ENCODE results near the gene MPDU1. TPM values are rescaled to one million over a fixed set of nuclear protein-coding genes. Genes with fewer than 3 reads are reported as not detected.

The MPDU1 gene
- total and polyA plus RNA-seq, 12 donors, result 20.1 to 64.9 (median 26.5) TPM

- ATAC-seq (peak in 2 of 8 donors; percentile 29 to 36), DNase-seq (peak in 1 of 2 donors; percentile 17)
- intact Hi-C loops (cut with DNase I), result loop anchor here in 7 of 10 donors (2.0 to 10.0 kb wide), 3 partner anchors 55 to 62 kb away; partner anchors contain the start of genes WRAP53 (in 6 of the 7) and TP53 (in 5 of the 7)
- H3K27me3 ChIP-seq, result no peaks in the 10 kb centered on the region
- 52 to 56% methylated on average over 6 of the region's 6 CpGs for WGBS, 2 donors
- peak; percentile 11 to 56 (median 48) for TF ChIP-seq CTCF (IDR thresholded peaks at IDR 0.05)
- H3K4me3 ChIP-seq, result no peak overlapping the region
- no peaks in the 10 kb centered on the region for H3K36me3 ChIP-seq
- no peak overlapping the region for H3K27ac ChIP-seq
- peaks cover 3 to 25% (median 6%) of the 10 kb centered on the region in 9 donors for H3K4me1 ChIP-seq
- H3K9me3 ChIP-seq, result no peaks in the 10 kb centered on the region
Observed at GRCh38 chr17:7632492-7632894, 48.8 kb downstream of the MPDU1 start.

- no peak for DNase-seq
- no peaks in the 10 kb centered on the region for H3K36me3 ChIP-seq
- intact Hi-C loops (cut with DNase I), result loop anchor here in 7 of 10 donors (2.0 to 10.0 kb wide), 3 partner anchors 54 to 62 kb away; partner anchors contain the start of genes WRAP53 (in 6 of the 7) and TP53 (in 5 of the 7)
- no peaks in the 10 kb centered on the region for H3K9me3 ChIP-seq
- no peaks in the 10 kb centered on the region for H3K27me3 ChIP-seq
- 87 to 90% methylated on average over 2 of the region's 2 CpGs for WGBS, 2 donors
- ATAC-seq, result no peak
- H3K4me1 ChIP-seq, result peaks cover 2 to 22% (median 3%) of the 10 kb centered on the region in 9 donors
- no peak overlapping the region for H3K4me3 ChIP-seq
- H3K27ac ChIP-seq, result no peak overlapping the region
- TF ChIP-seq CTCF (IDR thresholded peaks at IDR 0.05), result no peak
Observed at GRCh38 chr17:7633093-7633492, 49.4 kb downstream of the MPDU1 start.

GRCh38 chr17:7634384-7634783 is 50.7 kb downstream of the MPDU1 start:
- Histone ChIP-seq H3K4me3 (no peak overlapping the region), H3K4me1 (peaks cover 0 to 18% (median 0%) of the 10 kb centered on the region in 9 donors), H3K27ac (no peak overlapping the region), H3K36me3 (no peaks in the 10 kb centered on the region), H3K27me3 (no peaks in the 10 kb centered on the region), H3K9me3 (no peaks in the 10 kb centered on the region)
- ATAC-seq, result peak in 6 of 8 donors; percentile 47 to 78 (median 53)
- DNase-seq, result peak; percentile 62 to 66
- peak in 8 of 9 donors; percentile 16 to 67 (median 55) for TF ChIP-seq CTCF (IDR thresholded peaks at IDR 0.05)
- intact Hi-C loops (cut with DNase I), result loop anchor here in 7 of 10 donors (1.0 to 10.0 kb wide), 3 partner anchors 53 to 60 kb away; partner anchors contain the start of genes WRAP53 (in 6 of the 7) and TP53 (in 5 of the 7)
- 17 to 22% methylated on average over 5 of the region's 5 CpGs for WGBS, 2 donors

- WGBS, 2 donors, result 53 to 63% methylated on average over 5 of the region's 5 CpGs
- no peak for TF ChIP-seq CTCF (IDR thresholded peaks at IDR 0.05)
- Histone ChIP-seq H3K36me3 (no peaks in the 10 kb centered on the region), H3K9me3 (no peaks in the 10 kb centered on the region), H3K4me3 (no peak overlapping the region), H3K27me3 (no peaks in the 10 kb centered on the region), H3K27ac (no peak overlapping the region), H3K4me1 (peaks cover 0 to 16% (median 0%) of the 10 kb centered on the region in 9 donors)
- intact Hi-C loops (cut with DNase I), result loop anchor here in 1 of 10 donors (10.0 kb wide), 1 partner anchor 59 kb away; no protein-coding TSS in a partner anchor
- DNase-seq, result no peak
- no peak for ATAC-seq
Observed at GRCh38 chr17:7636163-7636562, 52.5 kb downstream of the MPDU1 start.

Other genes starting within 250 kb of the MPDU1 start
- 10 to 100 TPM in 7 of 10 donors, 1 to 10 TPM in 3; 7.4 to 23.4 (median 16.7) TPM for gene ACAP1, start 247.3 kb upstream of the MPDU1 start, total RNA-seq
- gene ACAP1, start 247.3 kb upstream of the MPDU1 start, polyA plus RNA-seq, result 1 to 10 TPM; 2.4 to 9.7 TPM
- 1 to 10 TPM; 4.3 to 8.5 (median 5.3) TPM for gene KCTD11, start 231.7 kb upstream of the MPDU1 start, total RNA-seq
- 1 to 10 TPM; 4.5 to 6.6 TPM for gene KCTD11, start 231.7 kb upstream of the MPDU1 start, polyA plus RNA-seq
- under 1 TPM in 1 of 10 donors, not detected in 9; 0.39 TPM for gene TMEM95, start 228.7 kb upstream of the MPDU1 start, total RNA-seq
- not detected for gene TMEM95, start 228.7 kb upstream of the MPDU1 start, polyA plus RNA-seq
- 1 to 10 TPM; 1.1 to 4.4 (median 2.1) TPM for gene TNK1, start 202.8 kb upstream of the MPDU1 start, total RNA-seq
- gene TNK1, start 202.8 kb upstream of the MPDU1 start, polyA plus RNA-seq, result 1 to 10 TPM; 1.9 to 3.5 TPM
- 10 to 100 TPM; 14.4 to 28.7 (median 17.1) TPM for gene PLSCR3, start 189.3 kb upstream of the MPDU1 start, total RNA-seq
- gene PLSCR3, start 189.3 kb upstream of the MPDU1 start, polyA plus RNA-seq, result 10 to 100 TPM; 23.3 to 32.9 TPM
- 10 to 100 TPM; 61.8 to 83.2 (median 74.2) TPM for gene TMEM256, start 179.8 kb upstream of the MPDU1 start, total RNA-seq
- gene TMEM256, start 179.8 kb upstream of the MPDU1 start, polyA plus RNA-seq, result 100 to 1,000 TPM in 1 of 2 donors, 10 to 100 TPM in 1; 89.1 to 169 TPM
- 10 to 100 TPM in 2 of 10 donors, 1 to 10 TPM in 8; 3.6 to 15.8 (median 6.4) TPM for gene NLGN2, start 176.0 kb upstream of the MPDU1 start, total RNA-seq
- gene NLGN2, start 176.0 kb upstream of the MPDU1 start, polyA plus RNA-seq, result 1 to 10 TPM; 7.3 to 7.6 TPM
- gene SPEM1, start 163.5 kb upstream of the MPDU1 start, total RNA-seq, result not detected
- gene SPEM1, start 163.5 kb upstream of the MPDU1 start, polyA plus RNA-seq, result not detected
- not detected for gene SPEM2, start 158.2 kb upstream of the MPDU1 start, total RNA-seq
- not detected for gene SPEM2, start 158.2 kb upstream of the MPDU1 start, polyA plus RNA-seq
- not detected for gene SPEM3, start 155.0 kb upstream of the MPDU1 start, total RNA-seq
- not detected for gene SPEM3, start 155.0 kb upstream of the MPDU1 start, polyA plus RNA-seq
- 1 to 10 TPM; 1.2 to 3.5 (median 2.2) TPM for gene TMEM102, start 148.4 kb upstream of the MPDU1 start, total RNA-seq
- gene TMEM102, start 148.4 kb upstream of the MPDU1 start, polyA plus RNA-seq, result 1 to 10 TPM; 2.0 to 4.2 TPM
- gene FGF11, start 144.3 kb upstream of the MPDU1 start, total RNA-seq, result 10 to 100 TPM in 2 of 10 donors, 1 to 10 TPM in 8; 4.6 to 15.9 (median 8.1) TPM
- gene FGF11, start 144.3 kb upstream of the MPDU1 start, polyA plus RNA-seq, result 1 to 10 TPM; 2.0 to 7.2 TPM
- 10 to 100 TPM in 6 of 10 donors, 1 to 10 TPM in 4; 5.4 to 13.1 (median 10.3) TPM for gene CHRNB1, start 138.8 kb upstream of the MPDU1 start, total RNA-seq
- gene CHRNB1, start 138.8 kb upstream of the MPDU1 start, polyA plus RNA-seq, result 10 to 100 TPM; 10.2 to 25.4 TPM
- 10 to 100 TPM; 58.9 to 80.1 (median 69.4) TPM for gene ZBTB4, start 104.2 kb upstream of the MPDU1 start, total RNA-seq
- 10 to 100 TPM; 17.8 to 34.2 TPM for gene ZBTB4, start 104.2 kb upstream of the MPDU1 start, polyA plus RNA-seq
- not detected for gene SLC35G6, start 102.4 kb upstream of the MPDU1 start, total RNA-seq
- not detected for gene SLC35G6, start 102.4 kb upstream of the MPDU1 start, polyA plus RNA-seq
- 10 to 100 TPM; 40.5 to 61.7 (median 48.8) TPM for gene POLR2A, start 99.5 kb upstream of the MPDU1 start, total RNA-seq
- gene POLR2A, start 99.5 kb upstream of the MPDU1 start, polyA plus RNA-seq, result 10 to 100 TPM in 1 of 2 donors, 1 to 10 TPM in 1; 8.4 to 24.7 TPM
- 10 to 100 TPM; 21.7 to 44.3 (median 26.9) TPM for gene TNFSF12, start 34.8 kb upstream of the MPDU1 start, total RNA-seq
- 10 to 100 TPM; 20.6 to 51.0 TPM for gene TNFSF12, start 34.8 kb upstream of the MPDU1 start, polyA plus RNA-seq
- gene TNFSF13, start 25.1 kb upstream of the MPDU1 start, total RNA-seq, result 10 to 100 TPM in 2 of 10 donors, 1 to 10 TPM in 8; 4.1 to 25.0 (median 6.9) TPM
- 1 to 10 TPM; 7.5 to 8.0 TPM for gene TNFSF13, start 25.1 kb upstream of the MPDU1 start, polyA plus RNA-seq
- gene SENP3, start 21.9 kb upstream of the MPDU1 start, total RNA-seq, result 10 to 100 TPM; 22.4 to 34.3 (median 27.1) TPM
- gene SENP3, start 21.9 kb upstream of the MPDU1 start, polyA plus RNA-seq, result 10 to 100 TPM; 33.1 to 46.6 TPM
- 100 to 1,000 TPM in 1 of 10 donors, 10 to 100 TPM in 4, 1 to 10 TPM in 5; 4.7 to 128 (median 13.0) TPM for gene CD68, start 4.2 kb upstream of the MPDU1 start, total RNA-seq
- 10 to 100 TPM; 15.7 to 40.0 TPM for gene CD68, start 4.2 kb upstream of the MPDU1 start, polyA plus RNA-seq
- gene SOX15, start 6.2 kb downstream of the MPDU1 start, total RNA-seq, result 1 to 10 TPM in 6 of 10 donors, under 1 TPM in 4; 0.23 to 1.7 (median 1.2) TPM
- 1 to 10 TPM in 1 of 2 donors, under 1 TPM in 1; 0.78 to 2.6 TPM for gene SOX15, start 6.2 kb downstream of the MPDU1 start, polyA plus RNA-seq
- gene FXR2, start 31.0 kb downstream of the MPDU1 start, total RNA-seq, result 100 to 1,000 TPM in 3 of 10 donors, 10 to 100 TPM in 7; 81.7 to 104 (median 90.5) TPM
- 100 to 1,000 TPM in 1 of 2 donors, 10 to 100 TPM in 1; 52.2 to 111 TPM for gene FXR2, start 31.0 kb downstream of the MPDU1 start, polyA plus RNA-seq
- gene SAT2, start 44.0 kb downstream of the MPDU1 start, total RNA-seq, result 10 to 100 TPM; 45.7 to 83.3 (median 66.0) TPM
- 100 to 1,000 TPM; 138 to 164 TPM for gene SAT2, start 44.0 kb downstream of the MPDU1 start, polyA plus RNA-seq
- under 1 TPM in 7 of 10 donors, not detected in 3; 0.25 to 0.77 (median 0.38) TPM for gene SHBG, start 46.3 kb downstream of the MPDU1 start, total RNA-seq
- gene SHBG, start 46.3 kb downstream of the MPDU1 start, polyA plus RNA-seq, result 1 to 10 TPM in 1 of 2 donors, under 1 TPM in 1; 0.19 to 1.3 TPM
- 1 to 10 TPM; 1.4 to 6.5 (median 3.9) TPM for gene ATP1B2, start 67.1 kb downstream of the MPDU1 start, total RNA-seq
- 1 to 10 TPM in 1 of 2 donors, under 1 TPM in 1; 0.91 to 6.2 TPM for gene ATP1B2, start 67.1 kb downstream of the MPDU1 start, polyA plus RNA-seq
- gene TP53, start 103.6 kb downstream of the MPDU1 start, total RNA-seq, result 10 to 100 TPM in 9 of 10 donors, 1 to 10 TPM in 1; 8.2 to 29.1 (median 13.9) TPM
- 1 to 10 TPM; 7.9 to 8.6 TPM for gene TP53, start 103.6 kb downstream of the MPDU1 start, polyA plus RNA-seq
- 1 to 10 TPM; 3.8 to 5.8 (median 4.7) TPM for gene WRAP53, start 104.6 kb downstream of the MPDU1 start, total RNA-seq
- 10 to 100 TPM; 10.4 to 12.1 TPM for gene WRAP53, start 104.6 kb downstream of the MPDU1 start, polyA plus RNA-seq
- 1 to 10 TPM in 2 of 10 donors, under 1 TPM in 8; 0.17 to 1.3 (median 0.53) TPM for gene EFNB3, start 121.3 kb downstream of the MPDU1 start, total RNA-seq
- gene EFNB3, start 121.3 kb downstream of the MPDU1 start, polyA plus RNA-seq, result under 1 TPM; 0.22 to 0.64 TPM
- gene DNAH2, start 133.9 kb downstream of the MPDU1 start, total RNA-seq, result under 1 TPM in 7 of 10 donors, not detected in 3; 0.02 to 0.30 (median 0.05) TPM
- under 1 TPM; under 0.01 to 0.01 TPM for gene DNAH2, start 133.9 kb downstream of the MPDU1 start, polyA plus RNA-seq

Measured in heart right ventricle (tissue), 16 donors.